Prostate gland (tissue), 2 donors: ENCODE results near the gene ROBO1.

Source experiments
- POLR2AphosphoS5 ChIP-seq: sonication (generic); formaldehyde crosslinking; IDR thresholded peaks from one replicate; pipeline ENCODE4 v1.6.1; 2017; ENCODE audit warnings: antibody characterized with exemption
- TF ChIP-seq, protein P1 (sequence below), 4 experiments: fragments of 200-600 bp in 2 of 4; fragments of 450-650 bp in 2 of 4; sonication (generic) in 2 of 4; IDR thresholded peaks; 1 replicate in 3 of 4; 2 replicates in 1 of 4; pipeline ENCODE4 v1.5.1; 2016 to 2019; ENCODE audit warnings: antibody characterized with exemption in 4 of 4, mild to moderate bottlenecking in 2 of 4, moderate library complexity in 2 of 4

DNA sequence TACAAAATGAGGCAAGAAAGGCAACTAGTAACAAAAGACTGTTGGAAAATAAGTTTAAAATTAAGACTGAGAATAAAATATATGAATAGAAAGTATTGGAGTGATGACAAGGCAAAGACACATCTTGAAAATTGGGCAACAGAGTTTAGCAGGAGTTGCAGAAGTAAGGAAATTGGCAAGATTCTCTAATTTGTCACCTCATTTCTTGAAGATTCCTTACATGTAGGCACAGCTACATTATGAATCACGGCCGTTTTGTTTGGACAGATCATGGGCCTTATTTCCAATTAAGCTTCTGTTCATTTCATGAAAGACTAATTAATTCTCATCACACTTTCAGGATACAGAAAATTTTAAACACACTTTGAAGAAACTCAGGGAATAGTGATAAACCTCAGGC, 170.1 kb downstream of the ROBO1 start:
- TF ChIP-seq, protein P1, sequence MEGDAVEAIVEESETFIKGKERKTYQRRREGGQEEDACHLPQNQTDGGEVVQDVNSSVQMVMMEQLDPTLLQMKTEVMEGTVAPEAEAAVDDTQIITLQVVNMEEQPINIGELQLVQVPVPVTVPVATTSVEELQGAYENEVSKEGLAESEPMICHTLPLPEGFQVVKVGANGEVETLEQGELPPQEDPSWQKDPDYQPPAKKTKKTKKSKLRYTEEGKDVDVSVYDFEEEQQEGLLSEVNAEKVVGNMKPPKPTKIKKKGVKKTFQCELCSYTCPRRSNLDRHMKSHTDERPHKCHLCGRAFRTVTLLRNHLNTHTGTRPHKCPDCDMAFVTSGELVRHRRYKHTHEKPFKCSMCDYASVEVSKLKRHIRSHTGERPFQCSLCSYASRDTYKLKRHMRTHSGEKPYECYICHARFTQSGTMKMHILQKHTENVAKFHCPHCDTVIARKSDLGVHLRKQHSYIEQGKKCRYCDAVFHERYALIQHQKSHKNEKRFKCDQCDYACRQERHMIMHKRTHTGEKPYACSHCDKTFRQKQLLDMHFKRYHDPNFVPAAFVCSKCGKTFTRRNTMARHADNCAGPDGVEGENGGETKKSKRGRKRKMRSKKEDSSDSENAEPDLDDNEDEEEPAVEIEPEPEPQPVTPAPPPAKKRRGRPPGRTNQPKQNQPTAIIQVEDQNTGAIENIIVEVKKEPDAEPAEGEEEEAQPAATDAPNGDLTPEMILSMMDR (IDR thresholded peaks at IDR 0.05) = no peak
- TF ChIP-seq POLR2AphosphoS5 = no peak
